Measurements from ENCODE around the gene GSTM1.
A peak's percentile ranks its signal among the peaks of the same experiment; 100 is the strongest.
"Not testable (repeated sequence)": the region's sequence is repeated elsewhere in the genome, so short reads cannot be mapped to it uniquely, and the experiment has no call there.

GSTM1 gene

GRCh38 chr1:109660691-109661026, 27.0 kb upstream of the GSTM1 start:
- not testable (repeated sequence) for DNase-seq

DNA sequence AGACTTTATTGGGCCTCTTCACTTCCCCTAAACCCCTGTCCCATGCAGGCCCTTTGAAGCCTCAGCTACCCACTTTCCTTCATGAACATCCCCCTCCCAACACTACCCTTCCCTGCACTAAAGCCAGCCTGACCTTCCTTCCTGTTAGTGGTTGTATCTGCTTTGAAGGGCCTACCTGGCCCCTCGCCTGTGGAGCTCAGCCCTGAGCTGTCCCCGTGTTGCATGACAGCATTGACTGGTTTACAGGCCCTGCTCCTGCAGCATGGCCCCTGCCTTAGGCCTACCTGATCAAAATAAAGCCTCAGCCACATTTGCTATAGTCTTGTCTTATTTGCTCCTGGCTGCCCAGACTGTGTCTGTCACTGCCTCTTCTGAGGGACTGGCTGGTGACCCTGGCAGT, 26.2 kb upstream of the GSTM1 start:
- no peak for DNase-seq

- DNase-seq, result no peak
Measured at GRCh38 chr1:109664671-109665070, 22.9 kb upstream of the GSTM1 start.

DNA sequence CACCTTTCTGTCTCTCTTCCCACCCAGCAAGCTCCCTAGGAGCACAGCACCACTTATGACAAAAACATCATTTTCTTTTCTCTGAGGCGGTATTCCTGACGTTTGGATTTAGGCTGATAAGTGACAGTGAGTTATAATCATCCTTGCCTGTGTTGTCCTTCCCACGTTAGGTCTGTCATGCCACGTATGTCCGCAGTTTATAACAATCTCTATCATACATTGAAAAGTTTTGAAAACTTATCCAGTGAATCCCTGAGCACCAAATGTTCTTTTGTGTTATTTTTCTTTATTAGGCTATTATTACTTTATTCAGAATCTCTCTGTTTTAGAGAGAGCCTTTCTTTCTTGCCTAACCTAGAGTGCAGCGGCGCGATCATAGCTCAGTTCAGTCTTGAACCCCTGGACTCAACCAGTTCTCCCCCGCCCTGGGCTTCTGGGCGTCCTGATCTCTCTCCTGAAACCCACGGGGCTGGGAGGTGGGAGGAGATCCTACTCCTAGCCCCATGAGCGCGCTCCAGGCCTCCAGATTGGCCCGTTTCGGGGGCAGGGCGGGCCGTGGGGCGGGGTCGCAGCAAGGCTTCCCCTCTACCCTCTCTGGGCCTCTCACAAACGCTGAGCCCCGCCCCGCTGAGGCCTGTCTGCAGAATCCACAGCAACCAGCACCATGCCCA, 20.0 kb upstream of the GSTM1 start, which contains the start of gene GSTM2:
Gene GSTM2 (plus strand): TSS at position 606 of the 671 bp plus-strand sequence. CDS start 59 bp downstream, at position 665.
- DNase-seq, result peak; percentile 86

DNA sequence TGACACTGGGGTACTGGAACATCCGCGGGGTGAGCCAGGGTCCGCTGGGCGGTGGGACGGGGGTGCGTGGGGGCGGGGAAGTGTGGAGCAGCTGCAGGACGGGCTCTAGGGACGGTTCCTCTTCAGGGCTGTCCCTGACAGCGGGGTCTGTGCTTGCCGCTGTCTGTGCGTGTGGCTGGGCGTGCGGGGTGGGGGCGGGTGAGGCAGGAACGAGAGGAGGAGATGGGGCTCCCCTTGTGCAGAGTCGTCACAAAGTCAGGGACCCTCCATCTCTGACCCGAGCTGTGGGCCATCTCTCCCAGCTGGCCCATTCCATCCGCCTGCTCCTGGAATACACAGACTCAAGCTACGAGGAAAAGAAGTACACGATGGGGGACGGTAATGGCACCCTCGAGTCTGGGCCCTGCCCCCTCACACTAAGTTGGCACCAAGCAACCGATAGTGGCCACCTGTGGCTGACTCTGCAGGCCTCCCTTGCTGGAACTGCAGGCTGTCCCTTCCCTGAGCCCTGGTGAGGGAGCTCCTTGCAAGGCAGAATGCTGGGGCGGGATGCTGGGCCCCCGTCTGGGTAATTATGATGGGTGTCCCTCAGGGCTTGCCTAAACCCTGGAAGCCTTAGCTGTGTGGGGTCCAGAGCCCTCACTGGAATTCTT, 19.4 kb upstream of the GSTM1 start:
- DNase-seq, result no peak

- DNase-seq, result no peak
Measured at GRCh38 chr1:109669246-109669948, 18.2 kb upstream of the GSTM1 start.

- not testable (repeated sequence) for DNase-seq
Measured at GRCh38 chr1:109669949-109670302, 17.7 kb upstream of the GSTM1 start.

DNA sequence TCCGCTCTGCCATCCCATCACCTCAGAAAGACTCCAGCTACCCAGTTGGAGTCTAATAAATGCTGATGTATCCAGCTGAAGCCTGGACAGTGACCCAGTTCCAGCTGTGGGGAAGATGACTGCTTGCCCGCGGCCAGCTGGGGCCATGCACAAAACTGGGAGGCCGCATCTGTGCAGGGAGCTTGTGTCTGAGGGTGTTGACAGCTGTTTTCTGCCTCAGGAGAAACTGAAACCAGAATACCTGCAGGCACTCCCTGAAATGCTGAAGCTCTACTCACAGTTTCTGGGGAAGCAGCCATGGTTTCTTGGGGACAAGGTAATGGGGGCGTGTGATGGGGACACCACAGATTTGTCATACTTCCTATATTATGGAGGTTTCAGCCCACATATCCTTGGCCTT, 16.6 kb upstream of the GSTM1 start:
- DNase-seq, result no peak

DNA sequence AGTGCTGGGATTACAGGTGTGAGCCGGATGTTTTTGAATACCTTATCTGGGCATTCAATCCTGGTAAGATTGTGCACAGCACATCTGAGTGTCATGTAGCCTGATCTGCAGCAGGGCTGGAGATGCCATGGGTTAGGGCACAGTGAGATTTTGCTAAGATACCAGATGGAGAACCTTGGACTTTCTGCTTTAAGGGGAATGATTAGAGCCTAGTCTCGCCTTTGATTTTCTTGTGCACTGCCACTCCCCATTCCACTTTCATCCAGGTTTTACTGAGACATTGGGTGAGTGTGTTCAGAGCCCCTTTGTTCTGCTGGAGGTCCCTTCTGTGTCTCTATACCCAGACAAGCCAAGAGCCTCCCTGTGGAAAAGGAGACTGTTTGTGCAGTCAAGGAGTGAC, 13.8 kb upstream of the GSTM1 start:
- DNase-seq, result not testable (repeated sequence)

GRCh38 chr1:109676683-109677381, 10.8 kb upstream of the GSTM1 start:
- not testable (repeated sequence) for DNase-seq

GRCh38 chr1:109677459-109677858, 10.2 kb upstream of the GSTM1 start:
- DNase-seq, result no peak

DNA sequence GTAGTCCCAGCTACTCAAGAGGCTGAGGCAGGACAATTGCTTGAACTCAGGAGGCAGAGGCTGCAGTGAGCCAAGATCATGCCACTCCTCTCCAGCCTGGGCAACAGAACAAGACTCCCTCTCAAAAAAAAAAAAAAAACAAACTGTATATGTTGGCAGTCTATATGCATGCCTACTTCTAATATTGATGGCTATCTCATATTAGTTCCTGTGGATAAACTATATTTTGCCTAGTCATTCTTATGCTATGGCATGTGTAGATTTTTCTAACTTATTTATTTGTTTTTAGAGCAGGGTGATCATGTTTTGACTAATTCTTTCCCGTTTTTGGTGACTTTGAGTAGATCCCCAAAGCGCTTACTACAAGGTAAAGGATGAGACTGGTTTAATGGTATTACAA, 9.0 kb upstream of the GSTM1 start:
- not testable (repeated sequence) for DNase-seq

DNA sequence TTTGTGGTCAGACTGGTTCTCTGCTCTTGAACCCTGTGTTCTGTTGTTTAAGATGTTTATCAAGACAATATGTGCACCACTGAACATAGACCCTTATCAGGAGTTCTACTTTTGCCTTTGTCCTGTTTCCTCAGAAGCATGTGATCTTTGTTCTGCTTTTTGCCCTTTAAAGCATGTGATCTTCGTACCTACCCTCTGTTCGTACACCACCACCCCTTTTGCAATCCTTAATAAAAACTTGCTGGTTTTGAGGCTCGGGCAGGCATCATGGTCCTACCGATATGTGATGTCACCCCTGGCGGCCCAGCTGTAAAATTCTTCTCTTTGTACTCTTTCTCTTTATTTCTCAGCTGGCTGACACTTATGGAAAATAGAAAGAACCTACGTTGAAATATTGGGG, 2.8 kb upstream of the GSTM1 start:
- not testable (repeated sequence) for DNase-seq

- not testable (repeated sequence) for DNase-seq
Measured at GRCh38 chr1:109685399-109685798, 2.2 kb upstream of the GSTM1 start.

GRCh38 chr1:109685890-109686289, 1.7 kb upstream of the GSTM1 start:
- not testable (repeated sequence) for DNase-seq

GRCh38 chr1:109687109-109687508, 508 bp upstream of the GSTM1 start:
- not testable (repeated sequence) for DNase-seq

- no peak for DNase-seq
Measured at GRCh38 chr1:109689844-109690405, 2.3 kb downstream of the GSTM1 start.

- DNase-seq, result no peak
Measured at GRCh38 chr1:109691759-109692158, 4.1 kb downstream of the GSTM1 start.

DNA sequence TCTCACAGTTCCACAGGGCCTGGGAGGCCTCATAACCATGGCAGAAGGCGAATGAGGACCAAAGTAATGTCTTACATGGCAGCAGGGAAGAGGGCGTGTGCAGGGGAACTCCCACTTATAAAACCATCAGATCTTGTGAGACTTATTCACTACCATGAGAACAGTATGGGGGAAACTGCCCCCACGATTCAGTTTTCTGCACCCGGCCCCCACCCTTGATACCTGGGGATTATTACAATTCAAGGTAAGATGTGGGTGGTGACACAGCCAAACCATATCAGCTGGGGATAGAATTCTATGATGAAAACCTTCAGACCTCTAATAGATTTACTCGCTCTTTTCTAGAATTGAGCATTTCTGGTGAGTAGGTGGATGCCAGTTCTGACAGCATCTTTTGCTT, 6.8 kb downstream of the GSTM1 start:
- not testable (repeated sequence) for DNase-seq

DNA sequence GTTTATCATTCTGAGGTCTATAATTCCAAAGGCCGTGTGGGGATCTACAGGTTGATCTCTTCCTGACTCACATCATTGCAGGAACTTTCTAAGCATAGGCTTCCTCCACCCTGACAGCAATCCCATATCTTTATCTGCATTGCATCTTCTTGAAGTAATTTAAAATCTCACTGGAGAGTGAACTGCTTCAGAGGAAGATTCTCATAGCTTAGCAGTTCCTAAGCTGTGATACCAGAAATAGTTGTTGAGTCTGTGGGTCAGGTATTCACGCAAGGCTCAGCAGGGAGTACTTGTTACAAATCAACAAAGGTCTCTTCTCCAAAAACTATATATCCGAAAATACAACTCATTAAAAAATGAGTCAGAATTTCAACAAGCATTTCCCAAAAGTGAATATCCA, 7.5 kb downstream of the GSTM1 start:
- not testable (repeated sequence) for DNase-seq

- no peak for DNase-seq
Measured at GRCh38 chr1:109697066-109697465, 9.4 kb downstream of the GSTM1 start.

- not testable (repeated sequence) for DNase-seq
Measured at GRCh38 chr1:109697861-109698260, 10.2 kb downstream of the GSTM1 start.

DNA sequence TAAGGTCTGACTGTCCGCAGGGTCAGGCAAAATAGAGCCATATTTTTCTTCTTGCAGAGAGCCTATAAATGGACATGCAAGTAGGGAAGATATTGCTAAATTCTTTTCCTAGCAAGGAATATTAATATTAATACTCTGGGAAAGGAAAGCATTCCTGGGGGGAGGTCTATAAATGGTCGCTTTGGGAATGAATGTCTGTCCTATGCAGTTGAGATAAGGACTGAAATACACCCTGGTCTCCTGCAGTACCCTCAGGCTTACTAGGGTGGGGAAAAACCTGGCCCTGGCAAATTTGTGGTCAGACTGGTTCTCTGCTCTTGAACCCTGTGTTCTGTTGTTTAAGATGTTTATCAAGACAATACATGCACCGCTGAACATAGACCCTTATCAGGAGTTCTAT, 15.3 kb downstream of the GSTM1 start:
- not testable (repeated sequence) for DNase-seq

Data from fibroblast of skin of right biceps (primary cell).